ENCODE results near the gene ZNF777. TPM values are rescaled to one million over a fixed set of nuclear protein-coding genes. Genes with fewer than 3 reads are reported as not detected.
"Not testable (repeated sequence)": the region's sequence is repeated elsewhere in the genome, so short reads cannot be mapped to it uniquely, and the experiment has no call there.

ZNF777 gene
- 12.9 TPM for polyA plus RNA-seq (2013, experiment 1 of 2; ENCODE audit: insufficient read length)
- polyA plus RNA-seq (2013, experiment 2 of 2; ENCODE audit: insufficient read length): 14.9 TPM

GRCh38 chr7:149460493-149461277 lies at the start of gene ZNF777:
Gene ZNF777 (minus strand): TSS chr7:149461062. CDS start chr7:149456022, 5,040 bp downstream.
- peak; percentile 87 for DNase-seq

GRCh38 chr7:149510248-149510647 lies 49.4 kb upstream of the ZNF777 start:
- no peak for DNase-seq

- no peak for DNase-seq
Observed at GRCh38 chr7:149509774-149510173, 48.9 kb upstream of the ZNF777 start.

- DNase-seq: no peak
Observed at GRCh38 chr7:149505551-149505950, 44.7 kb upstream of the ZNF777 start.

- no peak for DNase-seq
Observed at GRCh38 chr7:149501651-149502050, 40.8 kb upstream of the ZNF777 start.

- DNase-seq: no peak
Observed at GRCh38 chr7:149500910-149501309, 40.0 kb upstream of the ZNF777 start.

GRCh38 chr7:149500201-149500600 lies 39.3 kb upstream of the ZNF777 start:
- DNase-seq: no peak

- DNase-seq: no peak
Observed at GRCh38 chr7:149498811-149499210, 37.9 kb upstream of the ZNF777 start.

GRCh38 chr7:149497467-149498261 lies 36.8 kb upstream of the ZNF777 start, which contains the start of gene ZNF746:
Gene ZNF746 (minus strand): TSS chr7:149497809. CDS start chr7:149497536, 273 bp downstream.
- peak; percentile 83 for DNase-seq

- peak; percentile 34 for DNase-seq
Observed at GRCh38 chr7:149496642-149497391, 36.0 kb upstream of the ZNF777 start.

- DNase-seq: peak; percentile 85
Observed at GRCh38 chr7:149495785-149496641, 35.2 kb upstream of the ZNF777 start.

GRCh38 chr7:149494738-149495368 lies 34.0 kb upstream of the ZNF777 start:
- DNase-seq: peak; percentile 2

- DNase-seq: not testable (repeated sequence)
Observed at GRCh38 chr7:149493975-149494374, 33.1 kb upstream of the ZNF777 start.

GRCh38 chr7:149493366-149493765 lies 32.5 kb upstream of the ZNF777 start:
- no peak for DNase-seq

GRCh38 chr7:149490083-149490760 lies 29.4 kb upstream of the ZNF777 start:
- no peak for DNase-seq

GRCh38 chr7:149489391-149490024 lies 28.6 kb upstream of the ZNF777 start:
- DNase-seq: no peak

- DNase-seq: no peak
Observed at GRCh38 chr7:149479568-149479967, 18.7 kb upstream of the ZNF777 start.

GRCh38 chr7:149478754-149479153 lies 17.9 kb upstream of the ZNF777 start:
- no peak for DNase-seq

- DNase-seq: no peak
Observed at GRCh38 chr7:149477494-149478443, 16.9 kb upstream of the ZNF777 start.

Data from fibroblast of skin of abdomen (primary cell).